Hematopoietic multipotent progenitor cell treated with erythropoietin and hydrocortisone succinate and interleukin-3 and kit ligand, for 8 days (in vitro differentiated cells): ENCODE results near the gene ECT2L.

Source experiments
- DNase-seq: peaks from one replicate; pipeline ENCODE4 v3.0.0-alpha.2; 2015

The ECT2L gene

DNA sequence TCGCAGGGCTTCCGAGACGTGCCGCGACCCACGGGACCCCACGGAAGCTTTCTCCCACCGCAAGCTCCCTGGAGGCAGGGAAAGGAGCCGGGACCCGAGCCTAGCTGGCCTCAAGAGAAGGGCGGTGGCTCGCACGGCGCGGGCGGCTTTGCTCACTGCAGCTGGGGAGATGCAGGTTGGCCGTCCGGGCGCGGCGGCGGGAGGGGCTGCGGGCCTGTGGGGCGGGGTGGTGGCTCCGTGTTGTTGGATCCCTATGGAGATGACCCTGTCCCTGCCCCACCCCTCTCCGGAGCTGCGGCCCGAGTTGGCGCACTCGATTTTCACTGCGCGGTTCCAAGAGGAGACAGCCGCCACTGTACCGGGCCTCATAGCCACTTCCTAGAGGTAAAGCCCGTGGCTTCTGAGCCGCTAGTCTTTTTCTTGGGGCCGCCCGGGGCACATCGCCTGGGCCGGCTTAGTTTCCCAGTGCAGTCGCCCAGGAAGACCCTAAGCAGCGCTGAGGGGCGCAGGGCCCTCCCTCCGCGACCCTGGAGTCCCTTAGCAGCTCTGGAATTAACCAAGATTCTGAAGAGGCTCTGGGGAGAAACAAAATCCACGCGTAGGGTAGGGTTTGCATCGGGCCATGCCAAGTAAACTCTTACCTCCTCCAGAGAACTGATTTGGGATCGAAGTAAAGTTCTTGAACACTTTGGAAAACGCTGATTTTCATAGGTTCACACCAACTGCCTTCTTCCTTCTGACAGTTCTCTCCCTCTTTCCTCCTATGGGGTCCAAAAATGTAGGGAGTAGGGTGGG is at the start of gene ECT2L:
Gene ECT2L, plus strand, starts transcription at position 279 of the 795 bp plus-strand sequence. CDS start 17,188 bp downstream, outside the sequence.
- DNase-seq = no peak

DNA sequence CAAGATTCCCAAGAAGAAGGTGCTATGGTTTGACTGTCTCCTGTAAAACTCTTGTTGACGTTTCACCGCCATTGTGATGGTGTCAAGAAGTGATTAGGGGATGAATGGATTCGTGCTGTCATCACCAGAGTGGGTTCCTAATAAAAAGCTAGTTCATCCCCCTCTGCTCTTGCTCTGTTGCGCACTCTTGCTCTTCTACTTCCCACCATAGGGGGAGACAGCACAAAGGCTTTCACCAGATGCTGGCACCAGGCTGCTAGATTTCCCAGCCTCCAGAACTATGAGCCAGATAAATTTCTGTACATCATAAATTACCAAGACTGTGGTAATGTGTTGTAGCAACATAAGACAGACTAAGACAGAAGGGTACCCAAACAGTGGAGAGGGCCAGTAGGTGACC is 43.9 kb upstream of the ECT2L start:
- no peak for DNase-seq

GRCh38 chr6:138757136-138757535 is 38.8 kb upstream of the ECT2L start:
- no peak for DNase-seq

DNA sequence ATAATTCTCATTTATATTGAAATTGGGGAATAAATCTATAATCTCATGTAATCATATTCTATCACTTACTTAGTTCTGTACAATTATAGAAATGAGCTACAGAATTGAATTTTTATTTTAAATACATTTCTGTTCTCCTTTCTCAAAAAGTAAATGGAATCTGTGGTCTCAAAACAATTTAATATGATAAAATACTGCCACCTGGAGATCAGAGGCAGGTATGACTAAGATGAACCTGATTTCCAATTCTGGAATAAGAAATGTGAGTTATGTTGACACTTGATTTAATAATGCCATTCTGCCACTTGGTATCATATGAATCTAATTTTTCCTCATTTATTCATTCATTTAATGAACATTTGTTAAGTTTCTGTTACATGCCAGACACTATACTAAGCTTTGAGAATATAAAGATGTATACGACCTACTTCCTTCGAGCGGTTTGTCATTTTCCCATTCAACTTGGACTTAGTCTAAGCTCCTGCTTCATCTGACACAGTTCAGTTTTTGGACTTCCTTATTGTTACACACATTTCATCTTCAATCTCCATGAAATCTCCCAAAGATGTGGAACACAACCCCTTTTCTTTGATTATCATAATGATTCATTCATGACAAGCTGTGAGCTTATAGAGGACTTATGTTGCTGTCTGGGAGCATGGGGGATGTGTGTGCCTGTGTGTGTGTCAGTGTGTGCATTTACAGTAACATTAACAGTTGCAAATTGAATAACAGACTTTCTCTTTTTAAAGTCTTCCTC is 29.8 kb upstream of the ECT2L start:
- DNase-seq = peak; percentile 61

- peak; percentile 62 for DNase-seq
Observed at GRCh38 chr6:138769102-138769676, 26.7 kb upstream of the ECT2L start.

DNA sequence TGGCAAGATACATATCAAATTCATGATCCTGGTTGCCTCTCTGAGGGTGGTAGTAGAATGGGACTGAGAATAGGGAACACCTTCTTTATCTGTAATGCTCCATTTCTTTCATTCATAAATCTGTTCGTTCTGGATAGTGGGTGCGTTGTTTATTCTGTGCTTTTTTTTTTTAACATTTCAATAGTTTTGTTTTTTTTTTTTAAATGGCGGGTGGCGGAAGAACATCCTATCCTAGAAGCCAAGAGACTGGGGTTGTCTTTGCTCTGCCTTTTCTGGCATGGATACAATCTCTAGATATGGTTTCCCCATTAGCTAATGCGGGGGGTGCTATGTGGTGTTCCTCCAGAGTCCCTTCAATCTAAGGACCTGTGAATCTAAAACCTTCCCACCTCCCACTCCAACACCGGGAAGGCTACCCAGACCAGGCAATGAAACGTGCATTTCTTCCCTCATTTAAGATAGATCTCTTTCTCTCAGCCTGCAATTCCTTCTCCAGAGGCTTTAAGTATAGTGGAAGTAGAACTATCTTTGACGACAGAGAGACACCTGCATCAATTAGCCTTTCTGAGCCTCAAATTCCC is 23.2 kb upstream of the ECT2L start:
- DNase-seq = peak; percentile 21

DNA sequence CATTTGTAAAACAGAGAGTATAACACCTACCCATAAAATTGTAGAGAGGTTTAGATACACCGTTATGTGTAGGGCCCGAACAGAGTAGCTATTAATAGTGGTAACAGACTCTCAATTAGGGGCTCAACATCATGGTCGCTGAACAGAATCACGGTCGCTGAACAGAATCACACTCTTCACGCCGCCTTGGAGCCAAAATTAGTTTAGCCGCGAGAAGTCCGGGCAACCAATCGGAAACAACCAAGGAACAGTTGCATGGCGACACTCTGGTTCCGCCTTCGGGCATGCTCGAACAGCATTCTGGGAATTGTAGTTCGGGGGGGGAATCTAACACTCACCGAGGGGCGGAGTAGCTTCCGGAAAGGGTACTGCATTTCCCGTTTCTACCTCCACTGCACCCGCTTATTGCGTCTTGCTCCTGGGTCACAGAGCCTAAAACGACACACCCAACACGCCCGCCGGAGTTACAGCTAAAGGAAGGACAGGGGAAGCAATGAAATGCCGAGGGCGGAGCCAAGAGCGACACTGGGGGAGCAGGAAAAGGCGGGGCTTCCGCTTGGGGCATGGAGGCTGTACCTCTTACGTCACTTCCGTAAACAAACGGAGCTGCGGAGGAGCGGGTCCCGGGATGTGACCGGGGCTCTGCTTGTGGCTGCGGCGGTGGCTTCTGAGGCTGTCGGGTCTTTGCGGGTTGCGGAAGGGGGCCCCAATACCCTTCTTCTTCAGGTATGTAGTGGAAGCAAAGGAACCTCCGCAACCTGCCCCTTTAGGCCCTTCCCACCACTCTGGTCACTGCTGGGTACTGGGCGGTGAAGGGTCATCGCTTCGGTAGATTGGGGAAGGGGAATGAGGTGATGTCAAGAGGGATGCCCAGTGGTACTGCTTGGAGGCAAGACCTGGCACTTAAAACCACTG is 22.5 kb upstream of the ECT2L start, which contains the start of gene CCDC28A:
Gene CCDC28A, plus strand, starts transcription at position 593 of the 915 bp plus-strand sequence. CDS start 2,352 bp downstream, outside the sequence.
- DNase-seq = peak; percentile 96

- no peak for DNase-seq
Observed at GRCh38 chr6:138774370-138774769, 21.5 kb upstream of the ECT2L start.

- no peak for DNase-seq
Observed at GRCh38 chr6:138776659-138777058, 19.2 kb upstream of the ECT2L start.

DNA sequence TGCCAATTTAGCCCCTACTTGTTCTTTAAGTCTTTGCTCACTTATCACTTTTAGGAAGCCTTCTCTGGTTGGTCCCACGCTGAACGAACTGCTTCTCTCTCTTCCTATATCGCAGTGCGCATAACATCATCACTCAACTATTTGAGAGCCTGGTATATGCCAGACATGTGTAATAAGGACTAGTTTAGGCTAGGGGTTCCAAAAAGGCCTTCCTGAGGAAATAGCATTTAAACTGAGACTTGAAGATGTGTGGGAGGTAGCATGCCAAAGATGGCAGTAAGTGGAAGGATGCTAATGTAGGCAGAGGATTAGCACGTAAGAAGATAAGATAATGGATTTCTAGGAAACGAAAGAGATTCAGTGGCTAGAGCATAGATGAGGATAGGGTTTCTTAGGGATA is 17.6 kb upstream of the ECT2L start:
- DNase-seq = no peak

DNA sequence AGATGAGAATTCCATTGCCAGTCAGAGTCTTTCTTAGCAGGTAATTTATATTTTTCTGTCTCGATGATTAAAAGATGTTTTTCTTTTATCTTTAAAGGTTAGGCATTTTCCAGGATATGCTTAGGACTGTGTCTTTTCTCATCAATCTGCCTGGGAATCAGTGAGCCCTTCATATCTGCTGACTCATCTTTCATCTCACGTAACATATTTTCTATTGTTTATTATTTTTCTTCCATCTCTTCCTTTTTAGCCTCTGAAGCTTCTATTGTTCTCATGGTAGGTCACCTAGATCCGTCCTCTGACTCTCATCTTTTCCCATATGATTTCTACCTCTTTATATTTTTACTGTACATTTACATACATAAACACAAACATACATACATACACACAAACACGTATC is 13.6 kb upstream of the ECT2L start:
- no peak for DNase-seq

DNA sequence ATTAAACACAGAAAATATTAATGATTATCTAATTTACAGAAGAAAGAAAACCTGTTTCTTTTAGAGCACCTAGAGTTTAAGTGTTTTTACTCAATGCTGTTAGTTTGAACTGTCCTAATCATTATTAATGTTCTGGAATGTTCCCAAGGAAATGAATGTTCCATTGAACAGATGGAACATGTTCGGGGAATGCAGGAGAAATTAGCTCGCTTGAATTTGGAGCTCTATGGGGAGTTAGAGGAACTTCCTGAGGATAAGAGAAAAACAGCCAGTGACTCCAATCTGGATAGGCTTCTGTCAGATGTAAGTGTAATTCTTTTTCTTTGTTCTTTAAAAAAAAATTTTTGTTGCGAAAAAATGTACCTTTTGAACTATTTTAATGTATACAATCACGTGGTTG is 10.8 kb upstream of the ECT2L start:
- DNase-seq = no peak

- DNase-seq = no peak
Observed at GRCh38 chr6:138785980-138786379, 9.9 kb upstream of the ECT2L start.

- DNase-seq = no peak
Observed at GRCh38 chr6:138787138-138787537, 8.7 kb upstream of the ECT2L start.

DNA sequence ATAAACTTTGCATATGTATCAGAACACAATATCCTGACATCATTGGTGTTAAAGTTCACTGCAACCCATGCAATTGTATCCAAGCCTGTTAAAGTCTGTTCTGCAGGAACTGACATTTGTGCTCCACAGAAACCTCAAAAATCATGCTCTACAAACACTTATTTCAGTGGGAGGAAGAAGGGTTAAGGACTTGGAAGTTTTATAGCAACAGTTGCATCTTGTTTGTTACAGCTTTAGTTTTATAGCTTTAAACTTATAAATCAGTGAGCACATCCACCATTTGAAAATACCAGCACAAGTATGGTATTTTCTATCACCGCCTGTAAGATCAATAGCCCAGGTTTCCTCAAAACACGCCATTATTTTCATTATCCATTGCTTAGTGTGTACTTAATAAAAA is 884 bp downstream of the ECT2L start:
- no peak for DNase-seq

DNA sequence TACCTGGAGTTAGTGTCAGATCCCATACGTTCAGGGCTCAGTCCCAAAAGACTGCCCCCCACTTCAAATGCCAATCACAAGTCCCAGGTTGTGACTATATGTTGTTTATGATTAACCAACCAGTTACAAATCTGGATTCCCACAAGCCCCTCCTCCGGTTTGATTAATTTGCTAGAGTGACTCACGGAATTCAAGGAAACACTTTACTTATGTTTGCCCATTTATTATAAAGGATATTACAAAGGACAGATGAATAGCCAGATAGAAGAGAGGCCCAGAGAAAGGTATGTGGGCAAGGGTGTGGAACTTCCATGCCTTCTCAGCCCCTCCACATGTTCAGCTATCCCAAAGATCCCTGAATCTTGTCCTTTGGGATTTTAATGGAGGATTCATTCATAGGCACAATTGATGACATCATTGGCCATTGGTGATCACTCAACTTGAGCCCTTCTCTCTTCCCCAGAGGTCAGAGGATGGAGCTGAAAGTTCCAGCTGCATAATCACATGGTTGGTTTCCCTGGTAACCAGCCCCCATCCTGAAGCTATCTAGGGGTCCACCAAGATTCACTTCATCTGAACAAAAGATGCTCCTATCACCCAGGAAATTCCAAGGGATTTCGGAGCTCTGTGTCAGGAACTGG is 2.0 kb downstream of the ECT2L start:
- DNase-seq = no peak

DNA sequence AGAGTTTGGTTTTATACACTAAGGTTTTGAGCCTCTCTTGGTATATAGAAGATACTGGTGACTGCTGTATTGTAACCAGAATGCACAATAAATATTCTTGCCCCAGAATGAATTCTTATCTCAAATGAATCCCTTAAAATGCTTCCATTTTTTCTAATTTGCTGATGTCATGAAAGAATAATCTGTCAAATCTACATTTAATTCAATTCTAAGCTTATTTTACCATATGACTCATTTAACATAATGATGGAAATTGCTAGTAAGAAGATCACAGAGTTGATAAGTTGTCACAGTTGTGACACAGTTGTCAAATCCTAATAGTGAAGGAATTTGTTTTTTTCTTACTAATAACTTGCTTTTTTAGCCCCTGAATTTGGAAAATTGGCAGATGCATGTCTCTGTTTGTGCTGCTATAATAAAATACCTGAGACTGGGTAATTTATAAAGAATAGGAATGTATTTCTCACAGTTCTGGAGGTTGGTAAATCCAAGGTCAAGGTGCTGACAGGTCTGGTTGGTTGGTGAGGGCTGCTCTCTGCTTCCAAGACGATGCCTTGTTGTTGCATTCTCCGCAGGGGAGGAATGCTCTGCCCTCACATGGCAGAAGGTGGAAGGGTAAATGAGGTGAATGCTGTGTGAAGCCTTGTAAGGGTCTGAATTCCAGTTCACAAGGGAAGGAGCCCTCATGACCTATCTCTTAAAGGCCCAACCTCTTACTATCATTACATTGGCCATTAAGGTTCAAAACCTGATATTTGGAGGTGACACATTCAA is 4.7 kb downstream of the ECT2L start:
- DNase-seq = no peak

- DNase-seq = no peak
Observed at GRCh38 chr6:138803331-138803730, 7.4 kb downstream of the ECT2L start.

DNA sequence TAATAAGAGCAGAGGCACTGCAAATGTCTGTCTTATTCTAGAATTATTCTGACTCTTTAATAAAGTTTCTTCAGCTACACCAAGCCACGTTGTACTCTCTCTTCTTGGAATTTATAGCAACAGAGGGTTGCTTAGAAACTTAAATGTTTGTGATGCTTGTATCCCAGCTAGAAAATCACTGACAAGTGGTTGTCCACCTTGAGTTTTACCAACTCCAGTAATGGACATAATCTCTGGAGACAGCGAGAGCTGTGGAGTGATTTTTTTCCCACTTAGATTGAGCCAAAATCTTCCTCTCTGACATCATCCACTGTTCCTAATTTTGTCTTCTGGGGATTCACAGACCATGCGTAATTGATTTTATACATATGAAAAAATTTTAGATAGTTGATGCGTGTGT is 8.0 kb downstream of the ECT2L start:
- no peak for DNase-seq

DNA sequence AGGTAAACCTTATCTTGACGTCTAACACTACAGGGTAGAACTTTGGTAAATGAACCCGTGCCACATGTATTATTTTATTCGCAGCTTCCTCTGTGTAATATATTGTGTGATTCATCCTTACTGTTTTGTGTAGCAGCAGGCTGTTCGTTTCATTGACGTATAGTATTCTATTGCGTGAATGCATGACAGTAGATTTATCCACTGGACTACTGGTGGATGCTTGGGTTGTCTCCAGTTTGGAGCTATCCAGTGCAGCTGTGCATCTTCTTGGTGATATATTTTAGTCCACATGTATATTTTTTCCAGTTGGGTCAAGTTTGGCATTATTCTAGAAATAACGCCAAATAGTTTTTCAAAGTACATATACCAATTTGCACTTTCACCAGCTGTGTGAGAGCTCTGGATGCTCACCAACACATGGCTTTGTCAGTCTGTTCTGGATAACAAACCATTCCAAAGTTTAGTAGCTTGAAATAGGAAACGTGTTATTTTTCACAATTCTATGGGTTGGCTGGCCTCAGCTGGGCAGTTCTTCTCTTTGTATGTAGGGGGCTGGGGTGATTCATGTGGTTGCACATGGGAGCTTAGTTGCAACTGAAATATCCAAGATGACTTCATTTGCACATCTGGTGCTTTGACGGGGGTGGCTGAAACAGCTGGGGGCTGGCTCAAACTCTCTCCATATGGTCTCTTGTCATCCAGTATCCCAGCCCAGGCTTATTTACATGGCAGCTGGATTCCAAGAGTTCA is 9.3 kb downstream of the ECT2L start:
- DNase-seq = no peak
